Heart right ventricle (tissue), 16 donors: Measurements from ENCODE around the gene ZBTB11. TPM values are rescaled to one million over a fixed set of nuclear protein-coding genes. Genes with fewer than 3 reads are reported as not detected.

Source experiments
- ATAC-seq, 8 donors: fragments of 200-7000 bp; cut with Tn5 transposase; one replicate each; pipeline ENCODE4 v1.9.1; 2020; ENCODE audit warnings: mild to moderate bottlenecking in 8 of 8, moderate library complexity in 8 of 8, moderate number of reproducible peaks in 1 of 8
- DNase-seq, 2 donors: peaks; one replicate each; pipeline ENCODE4 v3.0.0-alpha.2; 2020
- H3K27ac ChIP-seq, 10 donors: fragments of 200-600 bp; sonication (generic) in 2 of 10; one replicate each; pipeline versions ENCODE4 v1.5.0 to v1.8.0; 2020 to 2022; ENCODE audit warnings: mild to moderate bottlenecking in 3 of 10
- H3K27me3 ChIP-seq, 7 donors: fragments of 200-600 bp; one replicate each; pipeline ENCODE4 v1.8.0; 2021 to 2022; ENCODE audit warnings: mild to moderate bottlenecking in 2 of 7
- H3K36me3 ChIP-seq, 9 donors: fragments of 200-600 bp; sonication (generic) in 1 of 9; one replicate each; pipeline versions ENCODE4 v1.5.0 to v1.8.0; 2020 to 2022; ENCODE audit warnings: mild to moderate bottlenecking in 2 of 9
- H3K4me1 ChIP-seq, 9 donors: fragments of 200-600 bp; sonication (generic) in 1 of 9; one replicate each; pipeline versions ENCODE4 v1.5.0 to v1.8.0; 2020 to 2022; ENCODE audit warnings: mild to moderate bottlenecking in 4 of 9
- H3K4me3 ChIP-seq, 10 donors: fragments of 200-600 bp; sonication (generic) in 2 of 10; one replicate each; pipeline versions ENCODE4 v1.5.0 to v1.8.0; 2020 to 2022; ENCODE audit warnings: mild to moderate bottlenecking in 7 of 10, moderate library complexity in 2 of 10
- H3K9me3 ChIP-seq, 11 donors: fragments of 200-600 bp in 10 of 11; sonication (generic) in 2 of 11; one replicate each; pipeline versions ENCODE4 v1.5.0 to v1.8.0; 2013 to 2022; ENCODE audit warnings: mild to moderate bottlenecking in 2 of 11, control low read depth in 1 of 11, moderate library complexity in 1 of 11
- WGBS, 2 donors: extraction: QIAGEN DNeasy Blood & Tissue Kit; methylation state at CpG; one replicate each; pipeline ENCODE4 v1.1.7; 2013; ENCODE audit warnings: inconsistent platforms in 1 of 2; 5-methylcytosine and 5-hydroxymethylcytosine counted together
- intact Hi-C, 10 donors: fragments of 100-400 bp; cut with DNase I; formaldehyde crosslinking; loops; one replicate each; pipeline versions ENCODE4 v1.11.1 to v1.14.2; 2022
- polyA plus RNA-seq, 2 donors: library from polyadenylated mRNA; stranded (reverse); fragments of 200-250 nt; gene quantifications; one replicate each; pipeline ENCODE4 v1.2.3, GENCODE V29; 2013
- total RNA-seq, 10 donors: library from RNA; stranded (reverse); fragmentation: NEBNext Ultra II Directional in 3 of 10; extraction: Animal tissue kit (Norgen Biotek cat#: 25700) in 3 of 10; gene quantifications; one replicate each; pipeline versions ENCODE4 v1.2.1 to v1.2.4, GENCODE V29; 2021 to 2023
- TF ChIP-seq, protein P1 (sequence below), 9 donors: fragments of 200-600 bp; sonication (generic) in 2 of 9; IDR thresholded peaks; one replicate each; pipeline versions ENCODE4 v1.5.0 to v1.8.0; 2021 to 2022; ENCODE audit warnings: antibody characterized with exemption in 9 of 9, mild to moderate bottlenecking in 5 of 9, moderate library complexity in 1 of 9
- donor health status: Arrhythmogenic right ventricular cardiomyopathy.
- donor health status: ischemic (EF 13 %, LVEDD 7.1; RV severe dilation, severe dysfunction).
- donor health status: healthy with polysubstance abuse.
- donor health status: DM: no; HTN: yes; CAD: no.
- donor health status: DM: no; HTN: no; CAD: no.
- donor health status: ischemic (EF 25% LVEDD 6.9; RV normal size, moderate dysfunction).
- donor health status: ischemic (EF 25% LVEDD 5.7; RV mildly dilated, moderate dysfunction).
- donor health status: healthy.
- donor health status: DM: yes; HTN: yes; CAD: no.
- donor health status: Ischemic cardiomyopathy.
- donor health status: ischemic (EF 35%, LVEDD 5.7; RV mildly dilated, moderate dysfunction).
- donor health status: nonischemic (EF 11% LVEDD 7.7; RV severe dilation, severe dysfunction).
- donor health status: DM: yes; HTN: yes; CAD: no.
- donor health status: PGD.
- donor health status: ischemic (EF 29% LVEDD 5.4; RV normal size, mild dysfunction).
- donor health status: nonischemic (EF 23%, LVEDD 6.1; RV moderate dilation, normal function).

The ZBTB11 gene
- total and polyA plus RNA-seq, 12 donors, result 3.5 to 13.3 (median 8.4) TPM

DNA sequence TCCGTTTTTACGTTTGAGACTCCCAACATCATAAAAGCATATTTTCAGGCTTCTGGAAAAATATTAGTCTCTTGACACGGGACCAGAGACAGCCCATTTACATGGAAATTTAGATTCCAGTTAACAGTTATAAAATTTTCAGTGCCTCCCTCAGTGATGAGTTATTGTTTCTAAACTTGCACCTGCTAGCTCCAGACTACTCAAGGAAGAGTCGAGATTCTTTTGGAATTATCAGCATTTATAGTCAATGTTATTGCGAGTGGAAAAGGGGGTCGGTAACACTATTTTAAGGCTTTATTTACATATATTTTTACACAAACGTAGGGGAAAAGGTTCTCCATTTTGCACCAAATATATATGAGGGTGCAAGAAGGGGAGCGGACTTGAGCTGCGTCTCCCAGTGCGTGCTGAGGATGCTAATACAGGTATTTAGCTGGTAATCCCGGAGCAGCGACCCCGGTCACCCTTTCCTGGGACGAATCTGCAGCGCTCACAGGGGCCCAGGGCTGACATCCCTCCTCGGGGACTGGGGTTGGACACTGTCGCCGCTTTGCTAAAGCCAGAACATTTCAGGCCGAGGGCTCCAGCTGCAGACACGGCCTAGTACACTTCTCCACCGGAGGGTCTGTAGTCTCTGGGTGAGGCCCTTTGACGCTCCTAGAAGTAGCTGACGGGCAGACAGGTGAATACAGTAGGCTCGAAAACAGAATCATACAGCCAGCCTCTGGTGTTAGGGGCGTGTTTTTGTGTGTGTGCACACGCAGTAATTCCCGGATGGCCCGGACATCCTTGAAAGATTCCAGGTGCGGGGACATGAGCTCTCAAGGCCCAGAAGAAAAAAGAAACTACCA lies 729 bp upstream of the ZBTB11 start:
- peak in 1 of 2 donors; percentile 30 for DNase-seq
- ATAC-seq, result no peak
- TF ChIP-seq, protein P1, sequence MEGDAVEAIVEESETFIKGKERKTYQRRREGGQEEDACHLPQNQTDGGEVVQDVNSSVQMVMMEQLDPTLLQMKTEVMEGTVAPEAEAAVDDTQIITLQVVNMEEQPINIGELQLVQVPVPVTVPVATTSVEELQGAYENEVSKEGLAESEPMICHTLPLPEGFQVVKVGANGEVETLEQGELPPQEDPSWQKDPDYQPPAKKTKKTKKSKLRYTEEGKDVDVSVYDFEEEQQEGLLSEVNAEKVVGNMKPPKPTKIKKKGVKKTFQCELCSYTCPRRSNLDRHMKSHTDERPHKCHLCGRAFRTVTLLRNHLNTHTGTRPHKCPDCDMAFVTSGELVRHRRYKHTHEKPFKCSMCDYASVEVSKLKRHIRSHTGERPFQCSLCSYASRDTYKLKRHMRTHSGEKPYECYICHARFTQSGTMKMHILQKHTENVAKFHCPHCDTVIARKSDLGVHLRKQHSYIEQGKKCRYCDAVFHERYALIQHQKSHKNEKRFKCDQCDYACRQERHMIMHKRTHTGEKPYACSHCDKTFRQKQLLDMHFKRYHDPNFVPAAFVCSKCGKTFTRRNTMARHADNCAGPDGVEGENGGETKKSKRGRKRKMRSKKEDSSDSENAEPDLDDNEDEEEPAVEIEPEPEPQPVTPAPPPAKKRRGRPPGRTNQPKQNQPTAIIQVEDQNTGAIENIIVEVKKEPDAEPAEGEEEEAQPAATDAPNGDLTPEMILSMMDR (IDR thresholded peaks at IDR 0.05), result no peak
- Histone ChIP-seq H3K4me1 (peaks cover 10 to 45% (median 28%) of the 10 kb centered on the region in 9 donors), H3K4me3 (peak overlapping the region; percentile 6 to 100 (median 90)), H3K9me3 (no peaks in the 10 kb centered on the region), H3K27me3 (no peaks in the 10 kb centered on the region), H3K36me3 (peaks cover 0 to 42% (median 30%) of the 10 kb centered on the region in 9 donors), H3K27ac (peak overlapping the region in 9 of 10 donors; percentile 95 to 99 (median 98))
- intact Hi-C loops, result loop anchor here in 6 of 10 donors (1.0 to 10.0 kb wide), 6 partner anchors 9 to 165 kb away; partner anchors contain the start of genes PCNP (in 3 of the 6), SENP7 (in 2 of the 6), CEP97 (in 1 of the 6) and RPL24 (in 1 of the 6)
- 45 to 49% methylated on average over 29 of the region's 29 CpGs for WGBS, 2 donors

DNA sequence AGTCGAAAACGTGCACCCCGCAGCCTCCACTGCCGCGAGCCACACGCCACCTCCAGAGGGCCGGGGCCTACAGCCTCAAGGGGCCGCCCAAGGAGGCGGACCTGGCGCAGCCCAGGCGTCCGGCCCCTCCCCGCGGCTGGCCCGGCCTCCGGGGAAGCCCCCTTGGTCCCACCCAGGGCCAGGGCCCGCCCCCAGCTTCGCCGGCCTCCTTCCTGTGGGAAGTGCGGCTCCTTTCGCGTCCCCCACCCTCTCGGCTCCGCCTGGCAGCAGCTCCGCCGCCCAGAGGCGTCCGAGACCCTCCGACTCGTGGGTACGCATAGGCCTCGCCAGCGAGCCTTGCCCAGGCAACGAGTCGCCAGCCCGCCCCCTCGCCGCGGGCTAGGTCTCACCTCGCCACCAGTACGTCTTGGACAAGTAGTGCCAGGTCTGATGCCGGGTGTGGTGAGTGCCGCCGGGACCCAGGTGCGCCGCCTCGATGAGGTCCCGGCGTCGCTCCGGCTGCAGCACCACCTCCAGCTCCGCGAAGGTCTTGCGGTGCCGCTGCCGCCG lies 642 bp downstream of the ZBTB11 start:
- no peaks in the 10 kb centered on the region for H3K27me3 ChIP-seq
- peak overlapping the region; percentile 78 to 100 (median 96) for H3K4me3 ChIP-seq
- H3K27ac ChIP-seq, result peak overlapping the region; percentile 83 to 99 (median 98)
- no peaks in the 10 kb centered on the region for H3K9me3 ChIP-seq
- 0 to 1% methylated on average over 57 of the region's 57 CpGs for WGBS, 2 donors
- peak; percentile 94 to 96 for DNase-seq
- H3K4me1 ChIP-seq, result peaks cover 10 to 46% (median 28%) of the 10 kb centered on the region in 9 donors
- TF ChIP-seq, protein P1 (IDR thresholded peaks at IDR 0.05), result peak in 4 of 9 donors; percentile 20 to 44 (median 32)
- intact Hi-C loops, result loop anchor here in 6 of 10 donors (2.0 to 10.0 kb wide), 5 partner anchors 46 to 164 kb away; partner anchors contain the start of genes PCNP (in 3 of the 6), SENP7 (in 2 of the 6), CEP97 (in 1 of the 6) and TRMT10C (in 1 of the 6)
- peaks cover 0 to 35% (median 21%) of the 10 kb centered on the region in 9 donors for H3K36me3 ChIP-seq
- ATAC-seq, result peak; percentile 95 to 98 (median 96)

- no peak for ATAC-seq
- peaks cover 10 to 46% (median 28%) of the 10 kb centered on the region in 9 donors for H3K4me1 ChIP-seq
- peak overlapping the region; percentile 83 to 99 (median 98) for H3K27ac ChIP-seq
- no peaks in the 10 kb centered on the region for H3K9me3 ChIP-seq
- 13 to 14% methylated on average over 27 of the region's 27 CpGs for WGBS, 2 donors
- TF ChIP-seq, protein P1 (IDR thresholded peaks at IDR 0.05), result no peak
- intact Hi-C loops, result loop anchor here in 6 of 10 donors (2.0 to 10.0 kb wide), 5 partner anchors 47 to 163 kb away; partner anchors contain the start of genes PCNP (in 3 of the 6), SENP7 (in 2 of the 6), CEP97 (in 1 of the 6) and TRMT10C (in 1 of the 6)
- no peaks in the 10 kb centered on the region for H3K27me3 ChIP-seq
- peaks cover 0 to 35% (median 21%) of the 10 kb centered on the region in 9 donors for H3K36me3 ChIP-seq
- H3K4me3 ChIP-seq, result peak overlapping the region; percentile 78 to 100 (median 96)
- DNase-seq, result peak; percentile 45 to 47
These were observed 1.2 kb downstream of the ZBTB11 start for GRCh38 chr3:101675709-101676215.

DNA sequence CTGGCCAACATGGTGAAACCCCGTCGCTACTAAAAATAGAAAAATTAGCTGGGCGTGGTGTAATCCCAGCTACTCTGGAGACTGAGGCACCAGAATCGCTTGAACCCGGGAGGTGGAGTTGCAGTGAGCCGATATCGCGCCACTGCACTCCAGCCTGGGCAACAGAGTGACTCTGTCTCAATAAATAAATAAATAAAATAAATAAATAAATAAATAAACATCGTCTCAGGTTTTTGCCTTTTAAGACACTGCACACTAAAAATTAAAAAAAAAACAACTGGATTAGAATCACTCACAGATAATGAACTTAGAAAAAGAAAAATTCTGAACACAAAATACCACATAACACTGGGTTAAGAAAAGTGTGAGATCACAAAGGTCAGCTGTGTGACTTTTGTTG lies 2.4 kb downstream of the ZBTB11 start:
- Histone ChIP-seq H3K27me3 (no peaks in the 10 kb centered on the region), H3K36me3 (peaks cover 0 to 35% (median 13%) of the 10 kb centered on the region in 9 donors), H3K4me3 (no peak overlapping the region), H3K4me1 (peaks cover 10 to 46% (median 28%) of the 10 kb centered on the region in 9 donors), H3K27ac (no peak overlapping the region), H3K9me3 (no peaks in the 10 kb centered on the region)
- ATAC-seq (no peak), DNase-seq (no peak)
- TF ChIP-seq, protein P1 (IDR thresholded peaks at IDR 0.05), result no peak
- intact Hi-C loops, result loop anchor here in 3 of 10 donors (5.0 to 10.0 kb wide), 3 partner anchors 92 to 110 kb away; partner anchors contain the start of genes PCNP (in 1 of the 3) and TRMT10C (in 1 of the 3)
- 90 to 93% methylated on average over 9 of the region's 9 CpGs for WGBS, 2 donors
